HCT116 (cell line): ENCODE results near the gene DNAH10. TPM values are rescaled to one million over a fixed set of nuclear protein-coding genes. Genes with fewer than 3 reads are reported as not detected.

Experiments
- ATAC-seq: fragments of 200-7000 bp; cut with Tn5 transposase; 2 replicates; pipeline ENCODE4 v1.9.1; 2020; ENCODE audit warnings: mild to moderate bottlenecking, moderate library complexity
- BruUV-seq: library from RNA; stranded (reverse); fragments of 400-500 nt; replicated peaks from 2 replicates; lab custom pipeline; 2021; lab: Mats Ljungman, UMichigan
- CTCF ChIA-PET: fragments of 300-600 bp; sonication (Branson Sonifier 250); formaldehyde crosslinking; loops from one replicate; lab custom pipeline; 2021; ENCODE audit warnings: antibody characterized with exemption; lab: Charles Lee
- POLR2A ChIA-PET: fragments of 300-600, 350-600 bp; sonication (Branson Sonifier 250); formaldehyde crosslinking; loops from one replicate; lab custom pipeline; 2021; ENCODE audit warnings: antibody characterized with exemption; lab: Charles Lee
- RAD21 ChIA-PET, 2 experiments: fragments of 300-600 bp; sonication (Branson Sonifier 250); formaldehyde crosslinking; loops; one replicate each; lab custom pipeline; 2023; ENCODE audit warnings: low total read pairs in 2 of 2; ENCODE audit not compliant: uncharacterized antibody in 2 of 2, unreplicated experiment in 2 of 2, low non-redundant PET in 1 of 2; lab: Charles Lee
- DNase-seq: peaks from one replicate; pipeline ENCODE4 v3.0.0-alpha.2; 2010; ENCODE audit warnings: low read depth, low spot score
- H2AFZ ChIP-seq: fragments of 200-600 bp; shearing (Covaris generic), sonication (generic); 2 replicates; pipeline ENCODE4 v1.6.1; 2017; ENCODE audit warnings: low read depth, mixed run types, mixed read lengths, antibody characterized with exemption, low read length; ENCODE audit not compliant: poor library complexity, severe bottlenecking
- H3K27ac ChIP-seq: 2 replicates; pipeline ENCODE4 v1.5.1; 2012; ENCODE audit warnings: low read depth, low read length
- H3K27me3 ChIP-seq: fragments of 200-600 bp; sonication (generic); 2 replicates; pipeline ENCODE4 v1.6.1; 2016; ENCODE audit warnings: mixed run types, low read length, mixed read lengths; ENCODE audit not compliant: insufficient read depth
- H3K36me3 ChIP-seq, 2 experiments: fragments of 200-500 bp in 1 of 2; fragments of 200-600 bp in 1 of 2; sonication (Bioruptor generic) in 1 of 2; sonication (generic) in 1 of 2; 2 replicates each; pipeline versions ENCODE4 v1.5.1 to v1.6.1; 2014 to 2016; ENCODE audit warnings: low read length in 2 of 2, inconsistent platforms in 1 of 2, mixed read lengths in 1 of 2, mixed run types in 1 of 2; ENCODE audit not compliant: insufficient read depth in 2 of 2, control insufficient read depth in 1 of 2
- H3K4me1 ChIP-seq, 2 experiments: fragments of 200-600 bp in 1 of 2; sonication (generic) in 1 of 2; 2 replicates each; pipeline versions ENCODE4 v1.5.1 to v1.6.1; 2012 to 2017; ENCODE audit warnings: low read length in 2 of 2, inconsistent platforms in 1 of 2, mild to moderate bottlenecking in 1 of 2, mixed read lengths in 1 of 2, mixed run types in 1 of 2, moderate library complexity in 1 of 2; ENCODE audit not compliant: insufficient read depth in 2 of 2, control insufficient read depth in 1 of 2
- H3K4me2 ChIP-seq: fragments of 200-600 bp; sonication (generic); 2 replicates; pipeline ENCODE4 v1.6.1; 2017; ENCODE audit warnings: mixed run types, low read length, mixed read lengths
- H3K4me3 ChIP-seq, 2 experiments: fragments of 200-600 bp in 1 of 2; sonication (generic) in 1 of 2; replicated peaks in 1 of 2; 2 replicates each; pipeline ENCODE4 v1.5.1; 2011 to 2016; ENCODE audit warnings: low read length in 2 of 2, control low read depth in 1 of 2, low read depth in 1 of 2, mild to moderate bottlenecking in 1 of 2, mixed read lengths in 1 of 2, mixed run types in 1 of 2
- H3K79me2 ChIP-seq: fragments of 200-600 bp; sonication (generic); 2 replicates; pipeline ENCODE4 v1.6.1; 2017; ENCODE audit warnings: mild to moderate bottlenecking, mixed run types, low read length, moderate library complexity, mixed read lengths; ENCODE audit not compliant: insufficient read depth
- H3K9ac ChIP-seq: fragments of 200-600 bp; sonication (generic); 2 replicates; pipeline ENCODE4 v1.6.1; 2016; ENCODE audit warnings: low read length, mixed read lengths
- H3K9me2 ChIP-seq: fragments of 200-600 bp; sonication (generic), shearing (Covaris generic); 2 replicates; pipeline ENCODE4 v1.6.1; 2017; ENCODE audit warnings: mixed run types, mild to moderate bottlenecking, moderate library complexity; ENCODE audit not compliant: insufficient read depth
- H3K9me3 ChIP-seq, 2 experiments: fragments of 200-500 bp in 1 of 2; fragments of 200-600 bp in 1 of 2; sonication (Bioruptor generic) in 1 of 2; sonication (generic) in 1 of 2; 2 replicates each; pipeline ENCODE4 v1.6.1; 2014 to 2017; ENCODE audit warnings: low read length in 2 of 2, mixed read lengths in 2 of 2, inconsistent platforms in 1 of 2, low read depth in 1 of 2, mild to moderate bottlenecking in 1 of 2, mixed run types in 1 of 2, moderate library complexity in 1 of 2; ENCODE audit not compliant: control insufficient read depth in 1 of 2, insufficient read depth in 1 of 2
- H4K20me1 ChIP-seq: fragments of 200-600 bp; sonication (generic), shearing (Covaris generic); 2 replicates; pipeline ENCODE4 v1.6.1; 2017; ENCODE audit warnings: mixed run types, mild to moderate bottlenecking, moderate library complexity; ENCODE audit not compliant: insufficient read depth
- CEBPB ChIP-seq: IDR thresholded peaks from 2 replicates; pipeline ENCODE4 v1.6.1; 2012; ENCODE audit warnings: low read depth
- EGR1 ChIP-seq: IDR thresholded peaks from 2 replicates; pipeline ENCODE4 v1.6.1; 2012; ENCODE audit warnings: low read depth
- ELF1 ChIP-seq: IDR thresholded peaks from 2 replicates; pipeline ENCODE4 v1.6.1; 2012; ENCODE audit warnings: low read depth, borderline replicate concordance
- EZH2 ChIP-seq: fragments of 200-600 bp; sonication (generic); IDR thresholded peaks from 2 replicates; pipeline ENCODE4 v1.6.1; 2017; ENCODE audit warnings: antibody characterized with exemption, mixed run types
- EZH2phosphoT487 ChIP-seq: fragments of 200-600 bp; IDR thresholded peaks from 2 replicates; pipeline ENCODE4 v1.6.1; 2018; ENCODE audit warnings: antibody characterized with exemption, borderline replicate concordance
- JUND ChIP-seq: IDR thresholded peaks from 2 replicates; pipeline ENCODE4 v1.6.1; 2012
- POLR2A ChIP-seq: IDR thresholded peaks from 2 replicates; pipeline ENCODE4 v1.7.0; 2011; ENCODE audit warnings: borderline replicate concordance; ENCODE audit not compliant: insufficient read depth, insufficient read length; ENCODE audit errors: extremely low read depth
- POLR2AphosphoS5 ChIP-seq: IDR thresholded peaks from 2 replicates; pipeline ENCODE4 v1.6.1; 2011; ENCODE audit warnings: mild to moderate bottlenecking, low read depth, low read length, moderate library complexity
- RAD21 ChIP-seq: IDR thresholded peaks from 2 replicates; pipeline ENCODE4 v1.6.1; 2012; ENCODE audit warnings: low read depth, mild to moderate bottlenecking
- REST ChIP-seq: IDR thresholded peaks from 2 replicates; pipeline ENCODE4 v1.6.1; 2012; ENCODE audit warnings: low read depth
- SIN3A ChIP-seq: IDR thresholded peaks from 2 replicates; pipeline ENCODE4 v1.6.1; 2012; ENCODE audit warnings: low read depth
- SRF ChIP-seq: IDR thresholded peaks from 2 replicates; pipeline ENCODE4 v1.6.1; 2012; ENCODE audit warnings: low read depth
- YY1 ChIP-seq: IDR thresholded peaks from 2 replicates; pipeline ENCODE4 v1.6.1; 2011; ENCODE audit warnings: low read length, low read depth, moderate library complexity, mild to moderate bottlenecking; ENCODE audit not compliant: insufficient replicate concordance; ENCODE audit errors: extremely low read depth
- ZBTB33 ChIP-seq: IDR thresholded peaks from 2 replicates; pipeline ENCODE4 v1.6.1; 2011; ENCODE audit warnings: mild to moderate bottlenecking, low read length, moderate library complexity; ENCODE audit not compliant: insufficient replicate concordance; ENCODE audit errors: extremely low read depth
- ZFX ChIP-seq: fragments of 450-650 bp; IDR thresholded peaks from 2 replicates; pipeline ENCODE4 v1.6.1; 2017
- ZNF274 ChIP-seq: fragments of 200-500 bp; sonication (Bioruptor generic); IDR thresholded peaks from 2 replicates; pipeline ENCODE4 v1.6.1; 2014; ENCODE audit warnings: mild to moderate bottlenecking, low read depth, low read length, inconsistent platforms
- intact Hi-C: fragments of 100-400 bp; cut with micrococcal nuclease; formaldehyde crosslinking; loops from 2 replicates; pipeline ENCODE4 v1.10.0; 2022
- total RNA-seq: library from RNA; stranded (reverse); gene quantifications from one replicate; pipeline ENCODE4 v1.2.1, GENCODE V29; 2021; ENCODE audit not compliant: unreplicated experiment

Gene DNAH10
- total RNA-seq, 1 experiment from 2014 or later = 1.3 TPM

- Histone ChIP-seq H3K4me2 (no peak overlapping the region), H3K9ac (no peak overlapping the region), H3K4me1 (peaks cover 4% of the 10 kb centered on the region in 2 experiments; a peak in 3 of 4 replicates)
- TF ChIP-seq JUND (no peak), YY1 (no peak), EZH2phosphoT487 (no peak), ZBTB33 (no peak), POLR2AphosphoS5 (no peak), ZFX (no peak), CEBPB (no peak), ZNF274 (no peak), EGR1 (no peak), SRF (no peak), SIN3A (no peak), RAD21 (no peak), POLR2A (no peak), ELF1 (no peak), REST (no peak), EZH2 (no peak)
- TF ChIP-seq, all 23 proteins: peak for 0
- DNase-seq (no peak), ATAC-seq (no peak)
- H3K9me2 ChIP-seq = no peaks in the 10 kb centered on the region
- intact Hi-C loops = no loop called here
- H3K36me3 ChIP-seq = no peaks in the 10 kb centered on the region
- H3K27ac ChIP-seq = no peak overlapping the region
- CTCF ChIA-PET = no interaction called here
- H2AFZ ChIP-seq = no peak overlapping the region
- RAD21 ChIA-PET = no interaction called here
- no peaks in the 10 kb centered on the region for H3K9me3 ChIP-seq
- BruUV-seq = no TSS peak
- no peaks in the 10 kb centered on the region for H3K79me2 ChIP-seq
- H4K20me1 ChIP-seq = no peaks in the 10 kb centered on the region
- POLR2A ChIA-PET = no interaction called here
- no peak overlapping the region for H3K4me3 ChIP-seq
- H3K27me3 ChIP-seq = no peaks in the 10 kb centered on the region
Observed at GRCh38 chr12:123966596-123966995, 204.5 kb downstream of the DNAH10 start.
